ENCODE results near the gene NADK.
"Not testable (repeated sequence)": the region's sequence is repeated elsewhere in the genome, so short reads cannot be mapped to it uniquely, and the experiment has no call there.

The NADK gene

GRCh38 chr1:1763657-1764621, 14.3 kb downstream of the NADK start:
- DNase-seq, result peak; percentile 54

GRCh38 chr1:1761504-1762376, 16.5 kb downstream of the NADK start:
- DNase-seq, result no peak

DNA sequence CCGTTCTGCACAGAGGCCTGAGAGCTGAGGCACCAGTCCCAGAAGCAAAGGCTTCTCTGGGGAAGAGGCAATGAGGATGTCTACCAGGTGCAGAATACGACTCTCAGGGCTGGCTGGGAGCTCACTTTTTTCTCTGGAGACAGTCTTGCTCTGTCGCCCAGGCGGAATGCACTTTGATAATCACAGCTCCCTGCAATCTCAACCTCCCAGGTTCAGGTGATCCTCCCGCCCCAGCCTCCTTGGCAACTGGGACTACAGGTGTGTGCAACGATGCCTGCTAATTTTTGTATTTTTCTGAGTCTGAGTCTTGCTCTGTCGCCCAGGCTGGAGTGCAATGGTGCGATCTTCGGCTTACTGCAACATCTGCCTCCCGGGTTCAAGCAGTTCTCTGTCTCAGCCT, 17.6 kb downstream of the NADK start:
- DNase-seq, result no peak

GRCh38 chr1:1760345-1760650, 18.0 kb downstream of the NADK start:
- no peak for DNase-seq

DNA sequence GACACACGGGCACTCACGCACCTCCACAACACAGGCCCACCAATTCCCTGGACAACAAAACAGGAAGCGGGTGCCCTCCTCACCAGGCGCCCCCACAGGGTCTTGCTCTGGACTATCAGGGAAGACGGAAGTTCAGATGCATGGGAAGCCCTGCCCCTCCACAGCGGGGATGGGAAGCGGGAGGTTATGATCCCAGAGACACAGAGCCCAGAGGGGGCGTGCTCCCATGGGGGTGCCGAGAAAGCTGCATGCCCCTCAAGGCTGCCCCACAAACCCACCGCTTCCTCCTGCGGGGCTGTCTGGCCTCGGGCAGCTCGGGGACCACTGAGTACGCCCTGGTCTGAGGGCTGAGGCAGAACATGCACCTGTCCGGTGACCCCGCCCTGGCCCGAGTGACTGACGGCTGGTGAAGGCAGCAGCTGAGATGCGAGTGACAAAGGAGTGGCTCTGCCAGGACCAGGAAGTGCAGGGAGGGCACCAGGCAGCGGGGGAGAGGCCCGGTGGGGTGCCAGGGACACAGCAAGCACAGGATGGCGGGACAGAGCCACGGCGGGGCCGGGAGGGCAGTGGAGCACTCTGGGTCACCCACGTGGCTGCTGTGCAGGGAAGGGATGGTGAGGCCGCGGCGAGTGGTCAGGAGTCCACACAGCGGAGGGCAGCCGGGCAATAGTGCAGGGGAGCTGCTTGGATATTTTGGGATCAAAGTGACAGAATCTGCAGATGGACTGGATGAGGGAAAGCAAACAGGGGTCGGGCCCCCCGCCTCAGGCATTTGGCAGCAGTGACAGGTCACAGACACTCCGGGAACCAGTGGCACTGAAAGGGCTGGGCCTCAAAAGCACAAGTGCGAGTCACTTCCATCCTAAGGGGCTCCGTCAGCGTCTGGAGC, 18.6 kb downstream of the NADK start:
- DNase-seq, result peak; percentile 92

- peak; percentile 98 for DNase-seq
Observed at GRCh38 chr1:1758692-1759455, 19.4 kb downstream of the NADK start.

DNA sequence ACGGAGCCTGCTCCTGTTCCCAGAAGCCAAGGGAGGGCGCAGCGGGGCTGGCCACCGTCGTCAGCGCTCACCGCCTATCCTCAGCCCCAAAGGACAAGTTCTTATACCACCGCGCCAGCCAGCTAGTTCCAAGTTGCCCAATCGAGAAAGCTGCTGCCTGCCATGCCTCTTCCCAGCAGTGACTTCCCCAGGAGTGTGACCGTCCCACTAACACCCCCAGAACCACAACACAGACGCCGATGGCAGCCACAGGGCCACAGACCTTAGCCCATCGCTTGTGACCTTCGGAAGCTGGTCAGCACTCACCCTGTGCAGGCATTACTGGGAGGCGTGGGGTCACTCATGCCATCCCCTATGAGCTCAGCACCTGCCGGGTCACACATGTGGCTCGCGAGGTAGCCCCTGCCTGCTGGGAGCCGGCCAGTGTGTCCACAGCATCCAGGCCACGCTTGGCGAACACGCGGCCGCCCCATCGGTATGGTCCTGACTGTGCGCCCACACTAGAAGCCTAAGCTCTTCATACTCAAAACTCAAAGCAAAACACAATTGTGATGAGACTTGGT, 20.1 kb downstream of the NADK start:
- DNase-seq, result no peak

DNA sequence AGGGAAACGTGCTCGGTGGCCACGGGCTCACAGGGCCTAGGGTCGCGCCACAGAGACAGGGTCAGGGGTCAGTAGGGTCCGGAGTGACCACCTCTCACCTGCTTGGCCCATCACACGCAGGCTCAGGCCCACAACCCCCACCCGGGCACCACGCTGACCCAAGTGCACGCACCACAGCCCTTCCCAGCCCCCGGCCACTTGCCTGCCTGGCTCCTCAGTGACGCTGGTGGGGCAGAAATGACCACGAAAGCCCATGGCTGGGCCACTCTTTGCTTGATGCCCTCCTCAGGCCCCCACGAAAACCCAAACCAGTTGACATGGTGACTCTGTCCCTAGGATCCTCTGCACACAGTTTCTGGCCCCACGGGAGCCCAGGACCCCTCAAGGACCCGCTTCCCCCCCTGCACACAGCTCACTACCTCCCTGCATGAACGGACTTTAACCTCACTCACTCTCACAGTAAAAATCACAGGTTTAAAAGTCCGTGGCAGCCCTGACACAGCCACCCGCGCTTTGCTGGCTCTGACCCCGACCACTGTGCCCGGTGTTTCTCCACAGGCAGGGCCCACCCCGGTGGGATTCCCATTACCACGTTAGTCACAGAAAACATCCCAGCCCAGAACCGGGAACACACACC, 20.7 kb downstream of the NADK start:
- DNase-seq, result no peak

GRCh38 chr1:1756661-1757421, 21.4 kb downstream of the NADK start:
- no peak for DNase-seq

DNA sequence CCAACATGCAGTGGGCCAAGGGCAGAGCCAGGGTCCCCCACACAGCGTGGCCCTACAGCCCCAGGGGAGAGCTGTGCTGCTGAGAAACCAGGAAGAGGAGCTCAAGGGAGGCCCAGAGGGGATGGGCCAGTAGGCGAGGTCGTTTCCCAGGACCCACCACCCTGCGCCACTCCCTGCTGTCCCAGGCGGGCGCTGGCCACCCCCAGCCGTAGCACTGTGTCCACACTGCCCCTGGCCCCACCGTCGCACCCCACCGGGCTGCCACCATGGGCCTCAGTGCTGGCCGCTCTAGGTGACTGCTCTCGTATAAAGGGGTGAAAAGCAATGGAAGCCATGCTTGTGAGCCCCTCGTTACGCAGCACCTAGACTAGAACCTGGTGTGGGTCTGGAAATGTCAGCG, 22.4 kb downstream of the NADK start:
- DNase-seq, result no peak

DNA sequence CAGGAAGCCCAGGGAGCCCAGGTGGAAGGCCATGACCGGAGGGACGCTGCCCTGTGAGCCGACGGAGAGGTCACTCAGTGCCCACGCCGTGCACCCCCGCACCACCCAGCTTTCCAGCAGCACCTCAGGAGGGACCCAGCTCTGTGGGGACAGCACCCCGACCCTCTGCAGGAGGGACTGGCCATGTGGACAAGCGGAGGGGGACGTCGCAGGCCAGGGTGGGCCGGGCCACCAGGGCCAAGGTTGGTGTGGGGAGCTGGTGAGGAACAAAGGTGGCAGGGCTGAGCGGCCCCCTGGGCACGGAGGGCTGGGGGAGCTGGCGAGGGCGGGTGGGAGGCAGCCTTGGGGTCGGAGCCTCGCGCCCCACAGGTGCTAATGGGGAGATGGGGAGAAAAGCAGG, 22.8 kb downstream of the NADK start:
- DNase-seq, result no peak

DNA sequence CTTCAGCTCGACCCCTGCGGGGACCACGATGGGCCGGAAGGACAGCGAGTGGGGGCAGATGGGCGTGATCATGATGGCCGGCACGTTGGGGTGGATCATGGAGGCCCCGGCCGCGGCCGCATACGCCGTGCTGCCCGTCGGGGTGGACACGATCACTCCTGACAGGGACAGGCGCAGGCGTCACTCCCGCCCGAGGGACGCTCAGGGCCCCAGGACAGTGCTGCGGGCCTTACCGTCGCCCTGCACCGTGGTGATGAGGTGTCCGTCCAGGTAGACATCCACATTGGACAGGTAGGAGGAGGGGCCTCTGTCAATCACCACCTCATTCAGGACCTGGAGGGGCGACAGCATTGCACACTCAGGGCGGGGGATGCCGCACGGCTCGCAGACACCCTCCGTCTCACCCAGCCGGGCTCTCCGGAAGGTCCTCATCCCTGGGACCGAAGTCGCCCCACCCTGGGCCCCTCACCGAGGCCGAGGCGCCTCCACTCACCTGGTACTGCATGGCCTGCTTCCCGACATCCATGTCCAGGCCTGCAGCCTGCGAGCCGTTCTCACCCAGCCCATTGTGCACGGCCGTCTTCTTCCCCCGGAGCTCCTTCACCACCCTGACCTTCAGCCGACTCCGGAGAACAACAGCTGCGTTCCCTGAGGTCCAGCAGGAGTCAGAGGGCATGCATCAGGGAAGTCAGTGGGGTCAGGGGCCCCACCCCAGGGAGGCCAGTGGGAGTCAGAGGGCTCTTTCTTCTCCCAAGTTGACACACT, 24.0 kb downstream of the NADK start:
- DNase-seq, result no peak

DNA sequence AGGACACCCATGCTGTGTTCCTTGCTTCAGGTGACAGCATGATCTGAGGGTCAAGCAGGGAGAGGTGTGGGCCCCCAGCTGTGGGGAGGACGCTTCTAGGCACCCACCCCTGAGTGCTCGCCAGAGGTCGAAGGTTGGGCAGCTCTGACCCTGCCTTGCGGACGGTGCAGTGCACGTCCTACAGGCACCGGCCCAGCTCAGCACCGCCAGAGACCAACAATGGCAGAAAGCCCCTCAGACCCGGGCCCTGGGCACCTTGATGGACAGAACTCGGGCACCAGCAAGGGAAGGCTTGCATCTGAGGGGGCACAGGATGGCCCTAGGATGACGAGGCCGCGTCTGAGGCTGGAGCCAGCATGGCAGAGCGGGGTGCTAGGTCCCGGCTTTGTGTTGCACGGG, 24.7 kb downstream of the NADK start:
- DNase-seq, result no peak

GRCh38 chr1:1752636-1753606, 25.3 kb downstream of the NADK start:
- DNase-seq, result no peak

GRCh38 chr1:1752190-1752589, 26.1 kb downstream of the NADK start:
- DNase-seq, result no peak

DNA sequence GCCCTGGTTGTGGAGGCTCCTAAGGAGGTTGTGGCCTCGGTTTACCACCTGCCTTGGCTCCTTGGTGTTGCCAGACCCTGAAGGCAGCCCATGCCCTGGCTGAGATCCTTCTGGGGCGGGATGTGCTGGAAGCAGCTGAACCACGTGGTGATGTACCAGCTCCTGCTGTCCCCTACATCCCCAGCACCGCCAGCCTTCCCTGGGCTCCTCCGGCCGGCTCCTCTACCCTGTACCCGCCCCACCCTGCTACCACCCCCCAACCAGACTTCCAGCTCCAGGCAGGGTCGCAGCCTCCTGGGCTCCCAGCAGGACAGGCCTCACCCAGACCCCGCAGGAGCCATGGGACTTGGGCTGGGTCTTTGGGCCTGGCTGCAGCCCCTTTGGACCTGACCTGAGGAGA, 28.3 kb downstream of the NADK start:
- not testable (repeated sequence) for DNase-seq

DNA sequence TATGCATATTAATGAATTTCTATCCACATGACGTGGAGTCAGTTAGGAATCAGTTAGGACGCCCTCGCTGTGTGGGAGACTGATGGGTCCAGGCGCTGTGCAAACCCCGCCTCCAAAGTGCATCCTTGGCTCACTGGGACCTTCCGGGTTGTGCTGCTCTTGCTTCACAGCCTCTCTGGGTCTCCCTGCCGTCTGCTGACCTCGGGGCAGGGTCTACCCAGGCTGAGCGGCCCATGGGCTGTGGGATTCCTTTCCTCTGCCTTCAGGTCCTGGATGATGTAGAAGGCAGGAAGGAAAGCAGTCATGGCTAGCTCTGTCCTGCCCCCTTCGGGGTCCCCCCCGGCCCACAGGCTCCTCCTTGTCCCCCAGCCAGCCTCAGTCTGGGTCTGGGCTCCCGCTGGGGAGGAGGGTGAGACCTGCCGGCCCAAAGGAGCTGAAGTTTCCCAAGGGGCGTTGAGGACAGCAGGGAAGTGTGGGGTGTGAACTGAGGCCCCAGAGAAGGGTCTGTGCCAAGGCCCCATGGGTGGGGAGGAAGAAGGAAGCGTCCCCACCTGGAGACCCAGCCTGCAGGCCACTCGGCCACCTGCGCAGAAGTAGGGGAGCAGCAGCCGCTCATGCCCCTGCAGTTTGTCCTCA, 29.5 kb downstream of the NADK start:
- DNase-seq, result no peak

DNA sequence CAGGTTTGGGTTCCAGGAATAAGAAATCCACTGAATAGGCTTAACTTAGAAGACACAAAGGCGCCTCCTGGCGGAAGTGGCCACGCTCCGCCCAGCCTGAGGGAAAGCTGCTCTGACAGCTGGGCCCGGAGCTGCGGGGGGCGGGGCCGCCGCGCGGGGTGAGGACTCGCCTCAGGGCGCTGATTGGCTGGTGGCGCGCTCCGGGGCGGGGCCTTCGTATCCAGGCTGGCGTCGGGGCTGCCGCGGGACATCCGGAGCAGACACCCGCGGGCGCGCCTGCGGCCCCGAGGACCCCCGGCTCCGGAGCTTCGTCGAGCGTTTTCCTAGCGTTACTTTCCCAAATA, 31.7 kb downstream of the NADK start:
- DNase-seq, result not testable (repeated sequence)

Data from NCI-H510A treated with DMSO at 0.1 percent for 48 hours (cell line).